Measurements from ENCODE around the gene CHURC1. TPM values are rescaled to one million over a fixed set of nuclear protein-coding genes. Genes with fewer than 3 reads are reported as not detected.

Gene CHURC1
- polyA plus RNA-seq, 1 of the 3 experiments (the other 2 are of a cell fraction) = 66.8 TPM

DNA sequence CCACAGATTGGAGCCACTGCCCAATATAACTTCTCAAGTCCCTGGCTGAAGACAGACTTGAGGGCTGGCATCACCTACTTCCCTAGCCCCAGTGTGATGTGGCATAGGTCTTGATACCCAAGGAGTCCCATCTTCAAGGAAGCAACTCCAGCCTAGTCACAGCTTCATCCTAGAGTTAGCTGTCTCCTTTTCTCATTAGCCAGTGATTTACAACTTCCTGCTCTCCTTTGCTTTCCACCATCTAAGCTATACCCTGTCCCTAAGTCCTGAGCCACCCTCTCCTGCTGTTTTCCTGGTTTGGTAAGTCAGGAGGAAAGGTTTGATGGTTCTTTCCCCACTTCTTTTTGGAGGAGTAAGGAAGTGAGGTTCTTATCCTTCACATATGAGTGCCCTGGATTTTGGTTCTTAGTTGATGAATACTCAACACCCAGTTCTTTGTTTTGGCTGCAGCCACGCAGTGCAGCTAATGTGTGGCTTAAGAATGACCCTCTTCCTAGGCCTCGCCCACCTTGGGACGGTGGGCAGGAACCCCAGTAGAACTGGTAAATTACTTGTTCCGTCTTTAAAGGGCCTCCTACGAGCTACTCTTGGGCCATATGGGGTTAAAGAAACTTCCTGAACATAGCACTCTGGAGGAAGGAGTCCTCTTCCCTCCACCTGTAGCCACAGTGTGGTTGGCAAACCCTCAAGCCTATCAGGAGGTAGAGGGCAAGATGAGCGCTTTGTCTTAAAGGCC lies 32.2 kb downstream of the CHURC1 start:
- ChIA-PET POLR2A (no interaction called here), CTCF (interaction anchor here (1.1 to 1.8 kb wide), 2 partner anchors 14 to 55 kb away, joined by 3 to 4 read pairs; no protein-coding TSS in a partner anchor)
- TF ChIP-seq SMC3 (IDR thresholded peaks at IDR 0.05; ENCODE audit: low read depth, low read length) (no peak), FOXM1 (IDR thresholded peaks at IDR 0.05; ENCODE audit: low read depth) (no peak), RCOR1 (IDR thresholded peaks at IDR 0.05; ENCODE audit: low read length) (no peak), FOXJ3 (CRISPR knock-in tag; IDR thresholded peaks at IDR 0.05) (no peak), EZH2phosphoT487 (IDR thresholded peaks at IDR 0.05; ENCODE audit: borderline replicate concordance, low read depth) (no peak), MAX (IDR thresholded peaks at IDR 0.05; ENCODE audit: low read depth) (no peak), REST (IDR thresholded peaks at IDR 0.05; ENCODE audit: low read depth, low read length) (no peak), JUND (IDR thresholded peaks at IDR 0.05) (no peak), CHD2 (IDR thresholded peaks at IDR 0.05; ENCODE audit: low read length, partially characterized antibody) (no peak)
- TF ChIP-seq, protein P1, sequence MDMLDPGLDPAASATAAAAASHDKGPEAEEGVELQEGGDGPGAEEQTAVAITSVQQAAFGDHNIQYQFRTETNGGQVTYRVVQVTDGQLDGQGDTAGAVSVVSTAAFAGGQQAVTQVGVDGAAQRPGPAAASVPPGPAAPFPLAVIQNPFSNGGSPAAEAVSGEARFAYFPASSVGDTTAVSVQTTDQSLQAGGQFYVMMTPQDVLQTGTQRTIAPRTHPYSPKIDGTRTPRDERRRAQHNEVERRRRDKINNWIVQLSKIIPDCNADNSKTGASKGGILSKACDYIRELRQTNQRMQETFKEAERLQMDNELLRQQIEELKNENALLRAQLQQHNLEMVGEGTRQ (IDR thresholded peaks at IDR 0.05; ENCODE audit: borderline replicate concordance, low read depth, low read length) = no peak

More for the DNA sequence above, 32.2 kb downstream of the CHURC1 start:
- DNase-seq = no peak
- Histone ChIP-seq H3K4me3 (ENCODE audit: low read depth in 2 of 2, low read length in 1 of 2) (no peak overlapping the region), H2AFZ (ENCODE audit: low read depth) (no peak overlapping the region), H3K9ac (no peak overlapping the region), H3K4me1 (ENCODE audit: control insufficient read depth in 1 of 2, insufficient read depth in 2 of 2, low read depth in 1 of 2, low read length in 1 of 2) (peaks cover 0 to 7% of the 10 kb centered on the region in 2 experiments; a peak in 1 of 4 replicates), H3K79me2 (ENCODE audit: insufficient read depth) (no peaks in the 10 kb centered on the region), H3K9me2 (no peaks in the 10 kb centered on the region), H3K9me3 (no peaks in the 10 kb centered on the region), H3K36me3 (replicated peaks in 1 of 2; ENCODE audit: control insufficient read depth in 1 of 2, insufficient read depth in 2 of 2, low read length in 1 of 2) (peaks cover 0 to 34% of the 10 kb centered on the region in 2 experiments), H3K27me3 (ENCODE audit: insufficient read depth) (no peaks in the 10 kb centered on the region), H3K27ac (ENCODE audit: low read depth in 2 of 2, low read length in 1 of 2) (no peak overlapping the region; a peak in 1 of 4 replicates), H4K20me1 (ENCODE audit: insufficient read depth) (no peaks in the 10 kb centered on the region), H3K4me2 (no peak overlapping the region), H3F3A (replicated peaks; ENCODE audit: insufficient read depth) (no peaks in the 10 kb centered on the region)
- WGBS (ENCODE audit: low lambda C conversion rate) = 96% methylated on average over 6 of the region's 6 CpGs

All from SK-N-SH (cell line).